Tongue (tissue), 2 donors: ENCODE results near the gene IFI30. TPM values are rescaled to one million over a fixed set of nuclear protein-coding genes. Genes with fewer than 3 reads are reported as not detected.
"Not testable (repeated sequence)": the region's sequence is repeated elsewhere in the genome, so short reads cannot be mapped to it uniquely, and the experiment has no call there.

Source experiments
- DNase-seq: peaks from one replicate; pipeline ENCODE4 v3.0.0-alpha.2; 2015
- total RNA-seq: library from RNA; depleted of rRNA; stranded (reverse); fragments of >200 nt; gene quantifications from one replicate; pipeline ENCODE4 v1.2.3, GENCODE V29; 2014

IFI30 gene
- total RNA-seq, 1 donor from 2014 or later, result 0.21 TPM

GRCh38 chr19:18203408-18203862 lies 29.8 kb downstream of the IFI30 start:
- DNase-seq, result peak; percentile 46

- DNase-seq, result peak; percentile 100
Observed at GRCh38 chr19:18203863-18204393, 30.3 kb downstream of the IFI30 start, which contains the start of gene RAB3A. RAB3A (minus strand) TSS chr19:18204042; CDS start chr19:18202740, 1,302 bp downstream.

GRCh38 chr19:18204394-18205199 lies 31.0 kb downstream of the IFI30 start:
- DNase-seq, result peak; percentile 95

GRCh38 chr19:18205200-18205892 lies 31.7 kb downstream of the IFI30 start:
- DNase-seq, result peak; percentile 92

GRCh38 chr19:18206018-18206417 lies 32.4 kb downstream of the IFI30 start:
- DNase-seq, result no peak

GRCh38 chr19:18208098-18208951 lies 34.7 kb downstream of the IFI30 start:
- peak; percentile 18 for DNase-seq

GRCh38 chr19:18209912-18210311 lies 36.3 kb downstream of the IFI30 start:
- DNase-seq, result not testable (repeated sequence)

GRCh38 chr19:18211683-18212082 lies 38.1 kb downstream of the IFI30 start:
- DNase-seq, result no peak

GRCh38 chr19:18214779-18215433 lies 41.3 kb downstream of the IFI30 start:
- no peak for DNase-seq

GRCh38 chr19:18216789-18217188 lies 43.2 kb downstream of the IFI30 start:
- no peak for DNase-seq

- no peak for DNase-seq
Observed at GRCh38 chr19:18218159-18218558, 44.5 kb downstream of the IFI30 start.

GRCh38 chr19:18218600-18218999 lies 45.0 kb downstream of the IFI30 start:
- no peak for DNase-seq

GRCh38 chr19:18219911-18220631 lies 46.5 kb downstream of the IFI30 start:
- DNase-seq, result no peak

GRCh38 chr19:18220632-18221275 lies 47.1 kb downstream of the IFI30 start:
- DNase-seq, result no peak

GRCh38 chr19:18221815-18222725 lies 48.5 kb downstream of the IFI30 start:
- no peak for DNase-seq

GRCh38 chr19:18223860-18224524 lies 50.4 kb downstream of the IFI30 start:
- peak; percentile 22 for DNase-seq

GRCh38 chr19:18224525-18225354 lies 51.1 kb downstream of the IFI30 start:
- DNase-seq, result peak; percentile 98

GRCh38 chr19:18225355-18225701 lies 51.7 kb downstream of the IFI30 start:
- DNase-seq, result no peak
